A549 (cell line): ENCODE measurements around the gene RER1. TPM values are rescaled to one million over a fixed set of nuclear protein-coding genes. Genes with fewer than 3 reads are reported as not detected.

ENCODE experiments used
- ATAC-seq, 2 experiments: fragments of 200-7000 bp in 1 of 2; fragments of >200 bp in 1 of 2; cut with Nextera tagmentation in 1 of 2; cut with Tn5 transposase in 1 of 2; 3 replicates each; pipeline versions ENCODE4 v1.8.0 to v1.9.1; 2018 to 2020; ENCODE audit warnings: mild to moderate bottlenecking in 1 of 2, moderate library complexity in 1 of 2
- CTCF ChIA-PET: fragments of 300-600 bp; sonication (Branson Sonifier 250); formaldehyde crosslinking; extraction: SDS; loops from one replicate; lab custom pipeline; 2021; ENCODE audit warnings: antibody characterized with exemption, inconsistent platforms; lab: Yijun Ruan, JAX
- POLR2A ChIA-PET: fragments of 350-600 bp; formaldehyde crosslinking; extraction: SDS; loops from one replicate; lab custom pipeline; 2021; ENCODE audit warnings: antibody characterized with exemption, inconsistent platforms; lab: Yijun Ruan, JAX
- DNase-seq, 2 experiments: peaks; one replicate each; pipeline versions ENCODE4 v3.0.0 to v3.0.0-alpha.2; 2011 to 2016; ENCODE audit warnings: low read depth in 1 of 2, low spot score in 1 of 2
- FAIRE-seq: peaks from 2 replicates; lab custom pipeline; 2011; peaks lifted over from hg19 to GRCh38; lab: Jason Lieb, UNC
- H3K27ac ChIP-seq, 2 experiments: fragments of >200 bp; sonication (Bioruptor Twin); formaldehyde crosslinking; 3 replicates each; pipeline ENCODE4 v1.5.1; 2016 to 2017
- H3K4me1 ChIP-seq: fragments of >200 bp; sonication (Bioruptor Twin); formaldehyde crosslinking; 3 replicates; pipeline ENCODE4 v1.6.1; 2016
- H3K4me2 ChIP-seq: fragments of >200 bp; sonication (Bioruptor Twin); formaldehyde crosslinking; 3 replicates; pipeline ENCODE4 v1.6.1; 2016
- H3K4me3 ChIP-seq: fragments of >200 bp; sonication (Bioruptor Twin); formaldehyde crosslinking; 3 replicates; pipeline ENCODE4 v1.5.1; 2016
- H3K9me3 ChIP-seq: fragments of >200 bp; sonication (Bioruptor Twin); formaldehyde crosslinking; 3 replicates; pipeline ENCODE4 v1.6.1; 2016
- BCL3 ChIP-seq: fragments of >200 bp; sonication (Bioruptor Twin); formaldehyde crosslinking; IDR thresholded peaks from 3 replicates; pipeline ENCODE4 v1.6.1; 2016
- BHLHE40 ChIP-seq: IDR thresholded peaks from 2 replicates; pipeline ENCODE4 v1.6.1; 2012; ENCODE audit warnings: low read depth, low read length, inconsistent platforms
- CBX2 ChIP-seq: fragments of 200-600 bp; sonication (generic); IDR thresholded peaks from 2 replicates; pipeline ENCODE4 v1.6.1; 2016; ENCODE audit warnings: low read depth, mild to moderate bottlenecking, borderline replicate concordance
- CBX8 ChIP-seq: fragments of 200-600 bp; sonication (generic); IDR thresholded peaks from 2 replicates; pipeline ENCODE4 v1.6.1; 2016
- CEBPB ChIP-seq, 2 experiments: fragments of >200 bp in 1 of 2; sonication (Bioruptor Twin) in 1 of 2; formaldehyde crosslinking in 1 of 2; IDR thresholded peaks; 2 replicates each; pipeline ENCODE4 v1.6.1; 2012 to 2016
- CHD2 ChIP-seq: fragments of 150-350 bp; IDR thresholded peaks from 2 replicates; pipeline ENCODE4 v1.6.1; 2014; ENCODE audit warnings: low read length; ENCODE audit not compliant: partially characterized antibody
- CHD4 ChIP-seq: fragments of 200-600 bp; sonication (generic); IDR thresholded peaks from 2 replicates; pipeline ENCODE4 v1.6.1; 2016; ENCODE audit warnings: antibody characterized with exemption, mild to moderate bottlenecking, borderline replicate concordance
- EHF ChIP-seq: fragments of 250-450 bp; sonication (Bioruptor Pico); IDR thresholded peaks from 2 replicates; pipeline ENCODE4 v1.5.0; 2020; ENCODE audit warnings: mild to moderate bottlenecking
- EHMT2 ChIP-seq: fragments of 200-600 bp; sonication (generic); IDR thresholded peaks from 2 replicates; pipeline ENCODE4 v1.6.1; 2016; ENCODE audit warnings: antibody characterized with exemption, low read depth, mild to moderate bottlenecking, moderate library complexity
- EP300 ChIP-seq, 2 experiments: fragments of >200 bp; sonication (Bioruptor Twin); formaldehyde crosslinking; IDR thresholded peaks; 2 replicates in 1 of 2; 3 replicates in 1 of 2; pipeline ENCODE4 v1.6.1; 2016 to 2017
- FOXS1 ChIP-seq: fragments of 250-450 bp; sonication (Bioruptor Pico); IDR thresholded peaks from 2 replicates; pipeline ENCODE4 v1.5.0; 2020; ENCODE audit warnings: mild to moderate bottlenecking, moderate library complexity
- GATA3 ChIP-seq: IDR thresholded peaks from 2 replicates; pipeline ENCODE4 v1.6.1; 2012; ENCODE audit warnings: borderline replicate concordance
- HDAC2 ChIP-seq: fragments of 200-600 bp; sonication (generic); IDR thresholded peaks from 2 replicates; pipeline ENCODE4 v1.6.1; 2016
- HES2 ChIP-seq: fragments of >200 bp; sonication (Bioruptor Twin); formaldehyde crosslinking; IDR thresholded peaks from 2 replicates; pipeline ENCODE4 v1.6.1; 2016
- HEYL ChIP-seq: fragments of 250-450 bp; sonication (Bioruptor Pico); IDR thresholded peaks from 2 replicates; pipeline ENCODE4 v1.8.0; 2021; ENCODE audit warnings: mild to moderate bottlenecking, moderate library complexity
- HOXB13 ChIP-seq: fragments of 250-450 bp; sonication (Bioruptor Pico); IDR thresholded peaks from 2 replicates; pipeline ENCODE4 v1.5.0; 2020; ENCODE audit warnings: low read depth, mild to moderate bottlenecking, moderate library complexity
- JUN ChIP-seq, 2 experiments: fragments of >200 bp; sonication (Bioruptor Twin); formaldehyde crosslinking; IDR thresholded peaks; 2 replicates in 1 of 2; 3 replicates in 1 of 2; pipeline ENCODE4 v1.6.1; 2016 to 2017
- JUNB ChIP-seq: fragments of >200 bp; sonication (Bioruptor Twin); formaldehyde crosslinking; IDR thresholded peaks from 2 replicates; pipeline ENCODE4 v1.6.1; 2016
- MAFK ChIP-seq: fragments of 450-650 bp; IDR thresholded peaks from 2 replicates; pipeline ENCODE4 v1.6.1; 2014; ENCODE audit not compliant: partially characterized antibody
- NFE2L2 ChIP-seq: fragments of 150-350 bp; conservative IDR thresholded peaks from 2 replicates; pipeline ENCODE4 v1.6.1; 2014; ENCODE audit warnings: low read length
- NPAS2 ChIP-seq: fragments of 250-450 bp; sonication (Bioruptor Pico); IDR thresholded peaks from 2 replicates; pipeline ENCODE4 v1.8.0; 2022; ENCODE audit warnings: mild to moderate bottlenecking, moderate library complexity, borderline replicate concordance
- NR3C1 ChIP-seq: fragments of >200 bp; sonication (Bioruptor Twin); formaldehyde crosslinking; IDR thresholded peaks from 3 replicates; pipeline ENCODE4 v1.6.1; 2017
- PHF8 ChIP-seq: fragments of 200-600 bp; sonication (generic); IDR thresholded peaks from 2 replicates; pipeline ENCODE4 v1.6.1; 2016; ENCODE audit warnings: low read depth, mild to moderate bottlenecking, antibody characterized with exemption, moderate library complexity, borderline replicate concordance
- POLR2A ChIP-seq: IDR thresholded peaks from 2 replicates; pipeline ENCODE4 v1.6.1; 2012; ENCODE audit warnings: mild to moderate bottlenecking, low read length
- RAD21 ChIP-seq, 2 experiments: fragments of >200 bp in 1 of 2; sonication (Bioruptor Twin) in 1 of 2; formaldehyde crosslinking in 1 of 2; IDR thresholded peaks in 1 of 2; conservative IDR thresholded peaks in 1 of 2; 2 replicates in 1 of 2; 3 replicates in 1 of 2; pipeline ENCODE4 v1.6.1; 2012 to 2018; ENCODE audit warnings: inconsistent platforms in 1 of 2
- RCOR1 ChIP-seq: fragments of 150-350 bp; IDR thresholded peaks from 2 replicates; pipeline ENCODE4 v1.6.1; 2014; ENCODE audit warnings: antibody characterized with exemption, low read length, low read depth
- REST ChIP-seq: fragments of 200-600 bp; sonication (generic); IDR thresholded peaks from 2 replicates; pipeline ENCODE4 v1.6.1; 2016; ENCODE audit warnings: antibody characterized with exemption, mild to moderate bottlenecking, moderate library complexity
- SMC3 ChIP-seq: fragments of >200 bp; sonication (Bioruptor Twin); formaldehyde crosslinking; IDR thresholded peaks from 3 replicates; pipeline ENCODE4 v1.6.1; 2018; ENCODE audit warnings: inconsistent platforms
- SREBF2 ChIP-seq: fragments of 450-650 bp; IDR thresholded peaks from 2 replicates; pipeline ENCODE4 v1.6.1; 2014; ENCODE audit warnings: mild to moderate bottlenecking, moderate library complexity
- TP53 ChIP-seq: fragments of 250-450 bp; sonication (Bioruptor Pico); IDR thresholded peaks from 2 replicates; pipeline ENCODE4 v1.5.0; 2021; ENCODE audit warnings: mild to moderate bottlenecking, moderate library complexity
- ZFP36 ChIP-seq: fragments of 450-650 bp; IDR thresholded peaks from 2 replicates; pipeline ENCODE4 v1.6.1; 2014; ENCODE audit warnings: borderline replicate concordance; ENCODE audit not compliant: partially characterized antibody
- WGBS: methylation state at CpG from one replicate; pipeline ENCODE4 v1.1.6; 2017; ENCODE audit errors: missing lambda C conversion rate; 5-methylcytosine and 5-hydroxymethylcytosine counted together
- polyA plus RNA-seq, 4 experiments: library from polyadenylated mRNA; depleted of rRNA in 3 of 4; stranded (reverse); fragments of >200 nt; fragmentation: RNase III in 1 of 4; extraction: RNeasy Plus Mini Kit Qiagen cat#74134 plus additional on column Dnase treatment in 1 of 4; gene quantifications; 2 replicates in 3 of 4; 3 replicates in 1 of 4; pipeline ENCODE4 v1.2.3, GENCODE V29; 2011 to 2017
- TF ChIP-seq, protein P1 (sequence below): fragments of 450-650 bp; IDR thresholded peaks from 2 replicates; pipeline ENCODE4 v1.6.1; 2014; ENCODE audit warnings: antibody characterized with exemption

RER1 gene
- polyA plus RNA-seq, 2 of the 4 experiments (the other 2 are of a cell fraction): 72.3 to 213 TPM

GRCh38 chr1:2432441-2432844, 40.8 kb downstream of the RER1 start (continued):
- TF ChIP-seq, protein P1, sequence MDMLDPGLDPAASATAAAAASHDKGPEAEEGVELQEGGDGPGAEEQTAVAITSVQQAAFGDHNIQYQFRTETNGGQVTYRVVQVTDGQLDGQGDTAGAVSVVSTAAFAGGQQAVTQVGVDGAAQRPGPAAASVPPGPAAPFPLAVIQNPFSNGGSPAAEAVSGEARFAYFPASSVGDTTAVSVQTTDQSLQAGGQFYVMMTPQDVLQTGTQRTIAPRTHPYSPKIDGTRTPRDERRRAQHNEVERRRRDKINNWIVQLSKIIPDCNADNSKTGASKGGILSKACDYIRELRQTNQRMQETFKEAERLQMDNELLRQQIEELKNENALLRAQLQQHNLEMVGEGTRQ: no peak
- TF ChIP-seq CHD4: no peak
- TF ChIP-seq CHD2: no peak
- TF ChIP-seq HES2: no peak
- no peak for TF ChIP-seq CEBPB (IDR thresholded peaks at IDR 0.05)

- TF ChIP-seq EP300 (IDR thresholded peaks at IDR 0.05): no peak
- no peak for TF ChIP-seq CHD4
- TF ChIP-seq EHMT2: no peak
- no peak for TF ChIP-seq RCOR1
- no peak for TF ChIP-seq FOXS1 (CRISPR knock-in tag)
- TF ChIP-seq JUN (IDR thresholded peaks at IDR 0.05): no peak
- no peak for TF ChIP-seq NFE2L2
- no peak for TF ChIP-seq HEYL (CRISPR knock-in tag)
- TF ChIP-seq BHLHE40: no peak
- TF ChIP-seq GATA3: no peak
- TF ChIP-seq SREBF2: no peak
- no peak for TF ChIP-seq SMC3
- TF ChIP-seq MAFK: no peak
- no peak for TF ChIP-seq TP53 (CRISPR knock-in tag)
- no peak for TF ChIP-seq CEBPB (IDR thresholded peaks at IDR 0.05)
- no peak for TF ChIP-seq NPAS2 (CRISPR knock-in tag)
- TF ChIP-seq EHF (CRISPR knock-in tag): no peak
- TF ChIP-seq NR3C1: no peak
- TF ChIP-seq RAD21 (conservative IDR thresholded peaks at IDR 0.05 in 1 of 2, IDR thresholded peaks at IDR 0.05 in 1 of 2): no peak
- no peak for TF ChIP-seq POLR2A
- Histone ChIP-seq H3K4me2 (no peak overlapping the region), H3K9me3 (peaks cover 5% of the 10 kb centered on the region; the same call in 1 of the 3 replicates), H3K27ac (no peak overlapping the region), H3K4me1 (no peaks in the 10 kb centered on the region), H3K4me3 (no peak overlapping the region)
- 49% methylated on average over 7 of the region's 13 CpGs for WGBS
- CTCF ChIA-PET: interaction anchor here (0.9 to 1.7 kb wide), 3 partner anchors 11 to 114 kb away, joined by 3 to 5 read pairs (median 4); no protein-coding TSS in a partner anchor
- no peak for ATAC-seq
- no peak for DNase-seq
- FAIRE-seq: no peak
- POLR2A ChIA-PET: no interaction called here
These were observed 41.6 kb downstream of the RER1 start for GRCh38 chr1:2433196-2433595.

GRCh38 chr1:2433936-2434655, 42.5 kb downstream of the RER1 start:
- POLR2A ChIA-PET: no interaction called here
- 40% methylated on average over 5 of the region's 34 CpGs for WGBS
- TF ChIP-seq CBX8 (no peak), MAFK (no peak), CHD4 (no peak), CBX2 (no peak), REST (no peak), PHF8 (no peak), ZFP36 (no peak), BCL3 (no peak), HEYL (CRISPR knock-in tag) (no peak), EHMT2 (no peak), HOXB13 (no peak), JUNB (no peak), NFE2L2 (no peak), POLR2A (no peak), HDAC2 (no peak), RAD21 (conservative IDR thresholded peaks at IDR 0.05 in 1 of 2, IDR thresholded peaks at IDR 0.05 in 1 of 2) (no peak)

More at GRCh38 chr1:2433936-2434655, 42.5 kb downstream of the RER1 start:
- H3K4me1 ChIP-seq: no peaks in the 10 kb centered on the region
- no peak for FAIRE-seq
- no peak for DNase-seq
- H3K4me3 ChIP-seq: no peak overlapping the region
- CTCF ChIA-PET: interaction anchor here (0.6 to 0.7 kb wide), 2 partner anchors 10 to 1019 kb away, joined by 3 read pairs; no protein-coding TSS in a partner anchor
- ATAC-seq: no peak
- H3K27ac ChIP-seq: no peak overlapping the region
- no peak overlapping the region for H3K4me2 ChIP-seq
- H3K9me3 ChIP-seq: peaks cover 5% of the 10 kb centered on the region; the same call in 1 of the 3 replicates
